H9 (cell line): ENCODE results near the gene MDGA2. TPM values are rescaled to one million over a fixed set of nuclear protein-coding genes. Genes with fewer than 3 reads are reported as not detected.

ENCODE experiments used
- DNase-seq: peaks from one replicate; pipeline ENCODE4 v3.0.0-alpha.2; 2017
- H2AFZ ChIP-seq: one replicate; pipeline ENCODE4 v1.6.1; 2013; ENCODE audit warnings: mild to moderate bottlenecking, low read length, control low read depth, moderate library complexity
- H2AK5ac ChIP-seq: 2 replicates; pipeline ENCODE4 v1.6.1; 2013; ENCODE audit warnings: low read length, control low read depth, mixed read lengths; ENCODE audit not compliant: insufficient read length
- H2BK120ac ChIP-seq: one replicate; pipeline ENCODE4 v1.6.1; 2013; ENCODE audit warnings: low read depth, mild to moderate bottlenecking, low read length, control low read depth, inconsistent platforms; ENCODE audit not compliant: poor library complexity, severe bottlenecking
- H2BK12ac ChIP-seq: 2 replicates; pipeline ENCODE4 v1.6.1; 2013; ENCODE audit warnings: low read length, control low read depth, mixed read lengths, low read depth; ENCODE audit not compliant: insufficient read length
- H2BK15ac ChIP-seq: 2 replicates; pipeline ENCODE4 v1.6.1; 2013; ENCODE audit warnings: low read depth, low read length, control low read depth
- H2BK20ac ChIP-seq: one replicate; pipeline ENCODE4 v1.6.1; 2013; ENCODE audit warnings: low read depth, mild to moderate bottlenecking, low read length, control low read depth, inconsistent platforms; ENCODE audit not compliant: poor library complexity, severe bottlenecking
- H2BK5ac ChIP-seq: 2 replicates; pipeline ENCODE4 v1.6.1; 2013; ENCODE audit warnings: low read length, control low read depth, mixed read lengths; ENCODE audit not compliant: insufficient read length
- H3K14ac ChIP-seq: 2 replicates; pipeline ENCODE4 v1.6.1; 2013; ENCODE audit warnings: low read length, control low read depth; ENCODE audit not compliant: insufficient read depth
- H3K18ac ChIP-seq: 2 replicates; pipeline ENCODE4 v1.6.1; 2013; ENCODE audit warnings: low read depth, mild to moderate bottlenecking, mixed read lengths, low read length, control low read depth; ENCODE audit not compliant: insufficient read length
- H3K23ac ChIP-seq: 2 replicates; pipeline ENCODE4 v1.6.1; 2013; ENCODE audit warnings: low read length, control low read depth, mixed read lengths, low read depth; ENCODE audit not compliant: insufficient read length
- H3K23me2 ChIP-seq: 2 replicates; pipeline ENCODE4 v1.6.1; 2013; ENCODE audit warnings: low read depth, mild to moderate bottlenecking, mixed read lengths, low read length, control low read depth; ENCODE audit not compliant: insufficient read length, poor library complexity, severe bottlenecking
- H3K27ac ChIP-seq: 2 replicates; pipeline ENCODE4 v1.5.1; 2013; ENCODE audit warnings: low read length, control low read depth, mixed read lengths, low read depth; ENCODE audit not compliant: insufficient read length
- H3K27me3 ChIP-seq: 2 replicates; pipeline ENCODE4 v1.6.1; 2013; ENCODE audit warnings: low read length, control low read depth, inconsistent platforms; ENCODE audit not compliant: insufficient read depth
- H3K4ac ChIP-seq: 2 replicates; pipeline ENCODE4 v1.6.1; 2013; ENCODE audit warnings: low read depth, mild to moderate bottlenecking, control low read depth, inconsistent platforms, low read length, moderate library complexity
- H3K4me1 ChIP-seq: 2 replicates; pipeline ENCODE4 v1.6.1; 2013; ENCODE audit warnings: low read length, control low read depth, inconsistent platforms; ENCODE audit not compliant: insufficient read depth
- H3K4me2 ChIP-seq: 2 replicates; pipeline ENCODE4 v1.6.1; 2013; ENCODE audit warnings: low read length, control low read depth, mixed read lengths; ENCODE audit not compliant: insufficient read length, insufficient read depth
- H3K56ac ChIP-seq: 2 replicates; pipeline ENCODE4 v1.6.1; 2013; ENCODE audit warnings: low read depth, mild to moderate bottlenecking, mixed read lengths, low read length, control low read depth; ENCODE audit not compliant: insufficient read length
- H3K79me1 ChIP-seq: 2 replicates; pipeline ENCODE4 v1.6.1; 2013; ENCODE audit warnings: low read depth, mild to moderate bottlenecking, moderate library complexity, low read length, control low read depth, inconsistent platforms; ENCODE audit not compliant: insufficient read depth, poor library complexity, severe bottlenecking
- H3K79me2 ChIP-seq: 2 replicates; pipeline ENCODE4 v1.6.1; 2013; ENCODE audit warnings: low read length, control low read depth, inconsistent platforms; ENCODE audit not compliant: insufficient read depth
- H3K9ac ChIP-seq: 2 replicates; pipeline ENCODE4 v1.6.1; 2013; ENCODE audit warnings: low read length, control low read depth, mixed read lengths; ENCODE audit not compliant: insufficient read length; ENCODE audit errors: extremely low read depth
- H3K9me3 ChIP-seq: one replicate; pipeline ENCODE4 v1.6.1; 2013; ENCODE audit warnings: low read depth, low read length, inconsistent platforms; ENCODE audit not compliant: control insufficient read depth
- H3T11ph ChIP-seq: one replicate; pipeline ENCODE4 v1.6.1; 2013; ENCODE audit warnings: mild to moderate bottlenecking, low read length, control low read depth, inconsistent platforms
- H4K20me1 ChIP-seq: one replicate; pipeline ENCODE4 v1.6.1; 2013; ENCODE audit not compliant: control insufficient read depth, insufficient read length, insufficient read depth
- H4K5ac ChIP-seq: 2 replicates; pipeline ENCODE4 v1.6.1; 2013; ENCODE audit warnings: low read depth, mild to moderate bottlenecking, mixed read lengths, low read length, control low read depth; ENCODE audit not compliant: insufficient read length
- H4K8ac ChIP-seq: replicated peaks from 2 replicates; pipeline ENCODE4 v1.6.1; 2013; ENCODE audit warnings: low read length, control low read depth, mixed read lengths, low read depth; ENCODE audit not compliant: insufficient read length
- H4K91ac ChIP-seq: 2 replicates; pipeline ENCODE4 v1.6.1; 2013; ENCODE audit warnings: low read depth, mild to moderate bottlenecking, moderate library complexity, mixed read lengths, low read length, control low read depth; ENCODE audit not compliant: insufficient read length
- H3K27ac Mint-ChIP-seq, 3 experiments: 2 replicates in 2 of 3; 3 replicates in 1 of 3; pipeline ENCODE4 v1.8.0; 2020 to 2021; ENCODE audit warnings: mixed read lengths in 3 of 3, mild to moderate bottlenecking in 1 of 3, moderate library complexity in 1 of 3
- H3K27me3 Mint-ChIP-seq: 2 replicates; pipeline ENCODE4 v1.8.0; 2021; ENCODE audit warnings: low read depth, mild to moderate bottlenecking, moderate library complexity, mixed read lengths
- H3K36me3 Mint-ChIP-seq, 3 experiments: 2 replicates in 2 of 3; 3 replicates in 1 of 3; pipeline ENCODE4 v1.8.0; 2020 to 2021; ENCODE audit warnings: low read depth in 3 of 3, mixed read lengths in 3 of 3; ENCODE audit not compliant: insufficient read depth in 1 of 3
- H3K4me1 Mint-ChIP-seq, 2 experiments: 2 replicates each; pipeline ENCODE4 v1.8.0; 2020; ENCODE audit warnings: mixed read lengths in 2 of 2
- H3K4me3 Mint-ChIP-seq, 2 experiments: 2 replicates in 1 of 2; 3 replicates in 1 of 2; pipeline ENCODE4 v1.8.0; 2020 to 2021; ENCODE audit warnings: mild to moderate bottlenecking in 2 of 2, mixed read lengths in 2 of 2, moderate library complexity in 1 of 2
- H3K9me3 Mint-ChIP-seq, 2 experiments: 2 replicates in 1 of 2; 3 replicates in 1 of 2; pipeline ENCODE4 v1.8.0; 2020; ENCODE audit warnings: mild to moderate bottlenecking in 2 of 2, mixed read lengths in 2 of 2, moderate library complexity in 1 of 2
- CTCF ChIP-seq: fragments of 200-600 bp; sonication (generic); conservative IDR thresholded peaks from 3 replicates; pipeline ENCODE4 v1.8.0; 2021; ENCODE audit warnings: antibody characterized with exemption, mild to moderate bottlenecking
- WGBS: extraction: QIAGEN DNeasy Blood & Tissue Kit; methylation state at CpG from one replicate; pipeline ENCODE4 v1.1.7; 2013; ENCODE audit warnings: missing lambda C conversion rate, low lambda C conversion rate, mixed read lengths; ENCODE audit not compliant: insufficient read length; ENCODE audit errors: extremely low coverage; 5-methylcytosine and 5-hydroxymethylcytosine counted together
- total RNA-seq: library from RNA; stranded (reverse); gene quantifications from 2 replicates; pipeline ENCODE4 v1.2.1, GENCODE V29; 2021

MDGA2 gene
- total RNA-seq, 1 experiment from 2014 or later: 1.9 TPM

- Histone ChIP-seq H3K18ac (no peak overlapping the region), H2BK120ac (no peak overlapping the region), H2BK20ac (no peak overlapping the region), H3K79me2 (no peaks in the 10 kb centered on the region), H2BK12ac (no peak overlapping the region), H2AK5ac (no peak overlapping the region), H3K27me3 (no peaks in the 10 kb centered on the region), H3K4ac (no peak overlapping the region), H2BK5ac (no peak overlapping the region), H3K23ac (no peak overlapping the region), H3K56ac (no peak overlapping the region), H3T11ph (no peak overlapping the region), H4K91ac (no peak overlapping the region), H3K9me3 (no peaks in the 10 kb centered on the region), H3K4me2 (no peak overlapping the region), H4K5ac (no peak overlapping the region), H3K9ac (no peak overlapping the region), H3K4me1 (no peaks in the 10 kb centered on the region), H3K27ac (no peak overlapping the region), H2BK15ac (no peak overlapping the region), H2AFZ (peak overlapping the region; percentile 96), H4K20me1 (no peaks in the 10 kb centered on the region), H3K14ac (no peak overlapping the region), H3K23me2 (no peaks in the 10 kb centered on the region), H4K8ac (no peak overlapping the region), H3K79me1 (no peaks in the 10 kb centered on the region)
- DNase-seq: no peak
- TF ChIP-seq CTCF: no peak
- H3K36me3 Mint-ChIP-seq: no peaks in the 10 kb centered on the region
- H3K4me1 Mint-ChIP-seq: peaks cover 9 to 12% of the 10 kb centered on the region in 2 experiments
- no peaks in the 10 kb centered on the region for H3K9me3 Mint-ChIP-seq
- H3K4me3 Mint-ChIP-seq: no peak overlapping the region
- no CpG with 5 or more reads among the region's 6 CpGs for WGBS
- H3K27ac Mint-ChIP-seq: peak overlapping the region in 1 of 3 experiments; percentile 94; a peak in 2 of 7 replicates
- no peaks in the 10 kb centered on the region for H3K27me3 Mint-ChIP-seq
Measured at GRCh38 chr14:46902837-46903236, 772.6 kb downstream of the MDGA2 start.
